Measurements from ENCODE around the gene EYS.
"Not testable (repeated sequence)": the region's sequence is repeated elsewhere in the genome, so short reads cannot be mapped to it uniquely, and the experiment has no call there.

EYS gene

GRCh38 chr6:65631711-65632110, 75.3 kb downstream of the EYS start:
- DNase-seq = no peak

- not testable (repeated sequence) for DNase-seq
Observed at GRCh38 chr6:65627434-65627999, 79.5 kb downstream of the EYS start.

GRCh38 chr6:65627015-65627414, 80.0 kb downstream of the EYS start:
- DNase-seq = no peak

- no peak for DNase-seq
Observed at GRCh38 chr6:65623566-65623965, 83.5 kb downstream of the EYS start.

- DNase-seq = no peak
Observed at GRCh38 chr6:65610746-65611145, 96.3 kb downstream of the EYS start.

GRCh38 chr6:65595540-65595939, 111.5 kb downstream of the EYS start:
- DNase-seq = no peak

GRCh38 chr6:65570340-65570739, 136.7 kb downstream of the EYS start:
- DNase-seq = no peak

GRCh38 chr6:65569505-65569904, 137.5 kb downstream of the EYS start:
- no peak for DNase-seq

GRCh38 chr6:65569056-65569455, 138.0 kb downstream of the EYS start:
- DNase-seq = not testable (repeated sequence)

GRCh38 chr6:65566117-65566516, 140.9 kb downstream of the EYS start:
- no peak for DNase-seq

GRCh38 chr6:65558071-65558470, 149.0 kb downstream of the EYS start:
- DNase-seq = no peak

- no peak for DNase-seq
Observed at GRCh38 chr6:65557224-65557623, 149.8 kb downstream of the EYS start.

- no peak for DNase-seq
Observed at GRCh38 chr6:65546894-65547293, 160.1 kb downstream of the EYS start.

- no peak for DNase-seq
Observed at GRCh38 chr6:65545920-65546319, 161.1 kb downstream of the EYS start.

GRCh38 chr6:65538644-65539043, 168.4 kb downstream of the EYS start:
- DNase-seq = no peak

- DNase-seq = no peak
Observed at GRCh38 chr6:65537600-65537999, 169.4 kb downstream of the EYS start.

GRCh38 chr6:65531533-65531932, 175.5 kb downstream of the EYS start:
- no peak for DNase-seq

GRCh38 chr6:65524232-65524631, 182.8 kb downstream of the EYS start:
- DNase-seq = no peak

GRCh38 chr6:65505736-65506135, 201.3 kb downstream of the EYS start:
- DNase-seq = no peak

- DNase-seq = no peak
Observed at GRCh38 chr6:65501045-65501444, 206.0 kb downstream of the EYS start.

GRCh38 chr6:65483652-65484051, 223.4 kb downstream of the EYS start:
- DNase-seq = not testable (repeated sequence)

GRCh38 chr6:65469650-65470049, 237.4 kb downstream of the EYS start:
- DNase-seq = no peak

- no peak for DNase-seq
Observed at GRCh38 chr6:65468307-65468706, 238.7 kb downstream of the EYS start.

GRCh38 chr6:65461121-65461520, 245.9 kb downstream of the EYS start:
- DNase-seq = no peak

- DNase-seq = no peak
Observed at GRCh38 chr6:65452333-65452732, 254.7 kb downstream of the EYS start.

Measured in fibroblast of skin of scalp (primary cell).